PC-3 (cell line): ENCODE measurements around the gene HKDC1. TPM values are rescaled to one million over a fixed set of nuclear protein-coding genes. Genes with fewer than 3 reads are reported as not detected.
A peak's percentile ranks its signal among the peaks of the same experiment; 100 is the strongest.

Experiments used
- ATAC-seq: fragments of 200-7000 bp; cut with Tn5 transposase; 2 replicates; pipeline ENCODE4 v1.9.1; 2020; ENCODE audit warnings: mild to moderate bottlenecking, moderate library complexity
- BruUV-seq: library from RNA; stranded (reverse); fragments of 400-500 nt; replicated peaks from 2 replicates; lab custom pipeline; 2021; lab: Mats Ljungman, UMichigan
- CTCF ChIA-PET: fragments of 300-600 bp; sonication (Branson Sonifier 250); formaldehyde crosslinking; loops from one replicate; lab custom pipeline; 2022; ENCODE audit warnings: antibody characterized with exemption; lab: Charles Lee
- POLR2A ChIA-PET: fragments of 300-600 bp; sonication (Branson Sonifier 250); formaldehyde crosslinking; loops from one replicate; lab custom pipeline; 2022; ENCODE audit warnings: antibody characterized with exemption; ENCODE audit not compliant: unreplicated experiment; lab: Charles Lee
- DNase-seq: peaks from one replicate; pipeline ENCODE4 v3.0.0-alpha.2; 2015
- H2AFZ ChIP-seq: fragments of 300-600 bp; sonication (generic); 2 replicates; pipeline ENCODE4 v1.6.0; 2016; ENCODE audit warnings: antibody characterized with exemption, low read length
- H3F3A ChIP-seq: fragments of 300-600 bp; sonication (generic); one replicate; pipeline ENCODE4 v1.6.0; 2017; ENCODE audit warnings: antibody characterized with exemption, low read length, control low read depth, mild to moderate bottlenecking; ENCODE audit not compliant: unreplicated experiment
- H3K27ac ChIP-seq: fragments of 300-600 bp; sonication (generic); 2 replicates; pipeline ENCODE4 v1.5.1; 2016; ENCODE audit warnings: mild to moderate bottlenecking, low read length
- H3K27me3 ChIP-seq: fragments of 300-600 bp; sonication (generic); 2 replicates; pipeline ENCODE4 v1.6.1; 2016; ENCODE audit warnings: low read length, mixed read lengths
- H3K36me3 ChIP-seq: fragments of 300-600 bp; sonication (generic); 2 replicates; pipeline ENCODE4 v1.6.1; 2016; ENCODE audit warnings: low read depth, mixed run types, low read length, mixed read lengths
- H3K4me1 ChIP-seq: fragments of 300-600 bp; sonication (generic); 2 replicates; pipeline ENCODE4 v1.5.1; 2016; ENCODE audit warnings: low read length; ENCODE audit not compliant: insufficient read depth
- H3K4me2 ChIP-seq: fragments of 300-600 bp; sonication (generic); 2 replicates; pipeline ENCODE4 v1.6.0; 2016; ENCODE audit warnings: low read length
- H3K4me3 ChIP-seq: fragments of 300-600 bp; sonication (generic); 2 replicates; pipeline ENCODE4 v1.5.1; 2016; ENCODE audit warnings: mild to moderate bottlenecking, low read length, mixed read lengths
- H3K79me2 ChIP-seq: fragments of 300-600 bp; sonication (generic); 2 replicates; pipeline ENCODE4 v1.6.1; 2017; ENCODE audit warnings: low read length, mixed read lengths
- H3K9ac ChIP-seq: fragments of 300-600 bp; sonication (generic); 2 replicates; pipeline ENCODE4 v1.6.0; 2016; ENCODE audit warnings: mild to moderate bottlenecking, low read length
- H3K9me2 ChIP-seq: fragments of 300-600 bp; sonication (generic); replicated peaks from 2 replicates; pipeline ENCODE4 v1.6.1; 2016; ENCODE audit warnings: mixed run types, low read length, mixed read lengths
- H3K9me3 ChIP-seq: fragments of 300-600 bp; sonication (generic); 2 replicates; pipeline ENCODE4 v1.6.1; 2016; ENCODE audit warnings: low read length, mixed read lengths
- H4K20me1 ChIP-seq: fragments of 300-600 bp; sonication (generic); 2 replicates; pipeline ENCODE4 v1.6.1; 2016; ENCODE audit warnings: low read length, mixed read lengths
- CTCF ChIP-seq: fragments of 300-600 bp; sonication (generic); conservative IDR thresholded peaks from 2 replicates; pipeline ENCODE4 v1.5.1; 2017; ENCODE audit warnings: antibody characterized with exemption, low read depth, mild to moderate bottlenecking, low read length
- EZH2 ChIP-seq: fragments of 300-600 bp; sonication (generic); IDR thresholded peaks from one replicate; pipeline ENCODE4 v1.6.1; 2017; ENCODE audit warnings: antibody characterized with exemption, mild to moderate bottlenecking, low read length; ENCODE audit not compliant: unreplicated experiment
- EZH2phosphoT487 ChIP-seq: fragments of 300-600 bp; sonication (generic); IDR thresholded peaks from 2 replicates; pipeline ENCODE4 v1.6.1; 2018; ENCODE audit warnings: mild to moderate bottlenecking, antibody characterized with exemption, low read length, borderline replicate concordance
- intact Hi-C: fragments of 100-400 bp; cut with micrococcal nuclease; formaldehyde crosslinking; loops from 2 replicates; pipeline ENCODE4 v1.9.0; 2023
- total RNA-seq: library from RNA; depleted of rRNA; stranded (reverse); fragments of >200 nt; gene quantifications from 2 replicates; pipeline ENCODE4 v1.2.3, GENCODE V29; 2014

HKDC1 gene
- total RNA-seq, 1 experiment from 2014 or later, result 0.44 TPM

- Histone ChIP-seq H3K27me3 (no peaks in the 10 kb centered on the region), H3K4me2 (no peak overlapping the region), H2AFZ (no peak overlapping the region), H3K27ac (no peak overlapping the region), H3K9me2 (no peaks in the 10 kb centered on the region), H3K36me3 (no peaks in the 10 kb centered on the region), H3K9me3 (no peaks in the 10 kb centered on the region), H4K20me1 (no peaks in the 10 kb centered on the region), H3K79me2 (no peaks in the 10 kb centered on the region), H3K9ac (no peak overlapping the region), H3K4me3 (no peak overlapping the region), H3F3A (no peaks in the 10 kb centered on the region), H3K4me1 (no peaks in the 10 kb centered on the region)
- no TSS peak for BruUV-seq
- ATAC-seq (no peak), DNase-seq (no peak)
- ChIA-PET POLR2A (no interaction called here), CTCF (no interaction called here)
- TF ChIP-seq CTCF (no peak), EZH2 (no peak), EZH2phosphoT487 (no peak)
- intact Hi-C loops, result no loop called here
Measured at GRCh38 chr10:69292459-69292858, 72.3 kb downstream of the HKDC1 start.

DNA sequence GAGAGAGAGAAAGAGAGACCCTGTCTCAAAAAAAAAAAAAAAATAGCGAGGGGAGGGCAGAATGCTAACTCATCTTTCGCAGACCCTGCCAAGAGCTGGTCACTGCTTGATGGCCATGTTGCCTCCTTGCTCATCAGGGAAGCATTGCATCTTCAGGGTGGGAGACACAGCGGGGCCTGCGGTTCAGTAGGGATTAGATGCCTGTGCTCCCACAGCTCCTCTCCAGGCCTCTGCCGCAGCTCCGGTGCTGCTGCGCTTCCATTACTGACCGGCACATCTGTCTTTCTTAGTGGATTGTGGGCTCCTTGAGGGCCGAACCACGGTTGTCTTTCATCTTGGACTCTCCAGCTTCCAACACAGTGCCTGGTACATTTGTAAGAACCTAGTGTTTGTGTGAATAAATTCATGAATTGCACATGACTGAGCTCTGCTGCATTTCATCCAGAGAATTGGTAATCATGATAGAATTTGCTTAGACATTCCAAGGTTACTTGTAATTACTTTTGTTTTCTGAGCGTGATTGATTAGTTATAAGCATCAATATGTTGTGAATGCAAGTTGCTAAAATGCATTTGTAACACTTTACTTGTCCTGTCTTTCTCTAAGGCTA lies 75.0 kb downstream of the HKDC1 start:
- Histone ChIP-seq H3K79me2 (no peaks in the 10 kb centered on the region), H3K36me3 (no peaks in the 10 kb centered on the region), H3K9ac (no peak overlapping the region), H4K20me1 (no peaks in the 10 kb centered on the region), H3K9me3 (no peaks in the 10 kb centered on the region), H3K4me2 (no peak overlapping the region), H3K9me2 (no peaks in the 10 kb centered on the region), H2AFZ (no peak overlapping the region), H3K4me3 (no peak overlapping the region), H3K4me1 (no peaks in the 10 kb centered on the region), H3K27ac (no peak overlapping the region), H3F3A (no peaks in the 10 kb centered on the region), H3K27me3 (no peaks in the 10 kb centered on the region)
- TF ChIP-seq CTCF, result no peak
- no peak for TF ChIP-seq EZH2
- no peak for TF ChIP-seq EZH2phosphoT487
- POLR2A ChIA-PET, result no interaction called here
- no peak for DNase-seq
- intact Hi-C loops, result no loop called here
- CTCF ChIA-PET, result no interaction called here
- BruUV-seq, result no TSS peak
- ATAC-seq, result no peak

DNA sequence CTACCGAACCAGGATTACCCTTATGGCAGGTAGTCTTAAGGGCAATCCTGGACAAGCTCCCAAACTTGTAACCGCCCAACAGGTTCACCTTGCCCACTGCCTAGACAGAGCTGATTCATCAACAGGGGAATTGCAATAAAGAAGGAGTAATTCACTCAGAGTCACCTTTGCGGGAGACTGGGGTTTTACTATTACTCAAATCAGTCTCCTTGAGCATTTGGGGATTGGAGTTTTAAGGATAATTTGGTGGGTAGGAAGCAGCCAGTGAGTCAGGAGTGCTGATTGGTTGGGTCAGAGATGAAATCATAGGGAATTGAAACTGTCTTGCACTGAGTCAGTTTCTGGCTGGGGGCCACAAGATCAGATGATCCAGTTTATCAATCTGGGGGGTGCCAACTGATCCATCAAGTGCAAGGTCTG lies 83.5 kb downstream of the HKDC1 start:
- Histone ChIP-seq H3K4me1 (peaks cover 10% of the 10 kb centered on the region), H3K4me2 (peak overlapping the region; percentile 2; the same call in 1 of the 2 replicates), H2AFZ (no peak overlapping the region), H3K4me3 (no peak overlapping the region), H3K36me3 (no peaks in the 10 kb centered on the region), H3K9me2 (no peaks in the 10 kb centered on the region), H3K79me2 (no peaks in the 10 kb centered on the region), H3K27me3 (no peaks in the 10 kb centered on the region), H4K20me1 (no peaks in the 10 kb centered on the region), H3K9ac (no peak overlapping the region), H3K9me3 (no peaks in the 10 kb centered on the region), H3F3A (no peaks in the 10 kb centered on the region), H3K27ac (no peak overlapping the region)
- intact Hi-C loops, result no loop called here
- CTCF ChIA-PET, result no interaction called here
- TF ChIP-seq EZH2 (no peak), CTCF (no peak), EZH2phosphoT487 (no peak)
- no TSS peak for BruUV-seq
- ATAC-seq (peak; percentile 53), DNase-seq (peak; percentile 84)
- POLR2A ChIA-PET, result interaction anchor here (0.7 kb wide), 1 partner anchor 105 kb away, joined by 5 read pairs; no protein-coding TSS in a partner anchor
